GM19395 (cell line): Measurements from ENCODE around the gene MTA2.

Experiments used
- ATAC-seq: cut with Tn5 transposase; IDR thresholded peaks from one replicate; pipeline ENCODE4 v1.9.1; 2021; ENCODE audit warnings: mild to moderate bottlenecking, moderate library complexity; ENCODE audit not compliant: unreplicated experiment

Gene MTA2

DNA sequence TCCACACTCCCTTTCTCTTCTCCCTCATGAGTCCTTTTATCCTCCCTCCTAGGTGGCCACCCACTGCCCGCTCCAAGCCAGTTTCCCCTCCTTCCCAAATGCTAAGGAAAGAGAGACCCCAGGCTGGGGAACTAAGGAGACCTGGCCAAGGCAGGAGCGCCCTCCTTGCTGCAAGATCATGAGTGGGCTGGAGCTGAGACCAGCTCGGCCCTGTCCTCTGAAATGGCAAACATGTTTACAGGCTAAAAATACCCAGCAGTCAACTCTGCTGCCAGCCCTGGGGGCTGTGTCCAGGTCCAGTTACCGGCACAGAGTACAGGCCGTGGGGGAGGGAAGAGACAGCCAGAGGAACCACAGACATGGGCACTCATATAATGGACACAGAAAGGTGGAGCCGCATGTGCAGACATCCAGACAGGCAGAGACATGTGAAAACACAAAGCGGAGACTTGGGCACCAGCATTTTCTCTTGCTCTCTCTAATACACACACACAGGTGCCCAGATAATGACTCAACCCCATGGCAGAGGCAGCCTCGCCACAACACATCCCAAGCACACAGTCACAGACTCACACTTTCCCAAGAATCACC, 53.9 kb downstream of the MTA2 start:
- no peak for ATAC-seq

DNA sequence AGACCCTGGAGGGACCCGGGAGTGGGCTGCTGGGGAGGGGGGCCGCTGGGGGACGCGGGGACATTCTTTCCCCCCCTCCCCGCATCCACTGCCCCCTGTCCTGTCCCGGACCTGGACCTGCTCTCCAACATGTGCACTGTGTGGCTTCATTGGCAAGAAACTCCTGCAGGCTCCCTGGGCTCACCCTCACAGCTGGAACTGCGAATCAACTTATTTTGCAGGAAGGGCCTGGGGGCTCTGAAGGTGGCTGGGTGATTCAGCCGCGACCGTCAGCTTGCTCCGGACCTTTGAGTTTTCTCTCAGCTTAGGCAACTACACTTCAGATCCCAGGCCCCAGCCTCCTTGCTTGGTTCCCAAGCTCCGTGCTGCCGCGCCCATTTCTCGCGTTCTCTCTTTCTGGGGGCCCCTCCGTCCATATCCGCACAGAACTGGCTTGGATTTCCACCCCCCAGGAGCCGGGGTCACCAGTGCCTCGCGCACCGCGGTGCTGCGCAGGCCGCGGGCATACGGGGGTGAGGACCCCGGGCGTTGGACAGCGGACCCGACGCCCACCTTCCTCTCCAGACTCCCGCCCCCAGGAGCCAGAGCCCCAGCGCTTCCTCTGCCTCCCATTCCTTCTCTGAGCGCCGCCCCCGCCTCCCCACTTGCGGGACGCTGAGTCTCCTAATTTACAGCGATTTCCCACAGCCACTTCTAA, 54.6 kb downstream of the MTA2 start:
- no peak for ATAC-seq

DNA sequence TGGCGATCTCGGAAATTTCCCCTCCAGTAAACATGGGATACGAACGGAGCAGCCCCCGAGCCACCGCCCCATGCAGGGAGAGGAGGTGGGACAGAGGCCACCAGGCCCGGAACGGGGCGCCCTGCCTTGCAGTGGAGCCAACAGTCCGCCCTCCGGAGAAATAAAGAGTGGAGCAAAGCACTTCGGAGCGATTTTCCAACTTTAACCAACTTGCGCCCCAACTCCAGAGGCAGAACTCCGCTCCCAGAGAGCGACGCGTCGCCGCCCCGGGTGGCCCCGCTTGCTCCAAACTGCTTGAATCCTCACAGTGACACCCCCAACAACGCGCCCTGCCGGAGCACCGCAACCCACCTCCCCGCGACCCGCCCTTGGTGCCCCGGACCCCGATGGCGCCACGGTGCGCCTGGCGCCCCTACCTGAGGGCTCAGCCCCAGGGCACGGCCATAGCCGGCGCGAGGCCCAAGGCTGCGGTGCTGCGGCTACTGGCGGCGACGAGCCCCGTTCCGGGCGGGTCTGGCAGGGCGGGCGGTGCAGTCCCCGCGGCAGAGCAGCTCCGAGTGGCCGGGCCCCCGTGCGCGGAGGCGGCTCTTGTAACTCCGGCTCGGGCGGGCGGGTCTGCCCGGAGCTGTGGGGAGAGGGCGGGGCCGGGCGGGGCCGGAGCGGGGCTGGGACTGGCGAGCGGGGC, 55.3 kb downstream of the MTA2 start, which contains the start of gene AHNAK:
Gene AHNAK (minus strand): TSS at position 563 of the 685 bp plus-strand sequence. CDS start 10,708 bp downstream, outside the sequence.
- ATAC-seq = no peak

DNA sequence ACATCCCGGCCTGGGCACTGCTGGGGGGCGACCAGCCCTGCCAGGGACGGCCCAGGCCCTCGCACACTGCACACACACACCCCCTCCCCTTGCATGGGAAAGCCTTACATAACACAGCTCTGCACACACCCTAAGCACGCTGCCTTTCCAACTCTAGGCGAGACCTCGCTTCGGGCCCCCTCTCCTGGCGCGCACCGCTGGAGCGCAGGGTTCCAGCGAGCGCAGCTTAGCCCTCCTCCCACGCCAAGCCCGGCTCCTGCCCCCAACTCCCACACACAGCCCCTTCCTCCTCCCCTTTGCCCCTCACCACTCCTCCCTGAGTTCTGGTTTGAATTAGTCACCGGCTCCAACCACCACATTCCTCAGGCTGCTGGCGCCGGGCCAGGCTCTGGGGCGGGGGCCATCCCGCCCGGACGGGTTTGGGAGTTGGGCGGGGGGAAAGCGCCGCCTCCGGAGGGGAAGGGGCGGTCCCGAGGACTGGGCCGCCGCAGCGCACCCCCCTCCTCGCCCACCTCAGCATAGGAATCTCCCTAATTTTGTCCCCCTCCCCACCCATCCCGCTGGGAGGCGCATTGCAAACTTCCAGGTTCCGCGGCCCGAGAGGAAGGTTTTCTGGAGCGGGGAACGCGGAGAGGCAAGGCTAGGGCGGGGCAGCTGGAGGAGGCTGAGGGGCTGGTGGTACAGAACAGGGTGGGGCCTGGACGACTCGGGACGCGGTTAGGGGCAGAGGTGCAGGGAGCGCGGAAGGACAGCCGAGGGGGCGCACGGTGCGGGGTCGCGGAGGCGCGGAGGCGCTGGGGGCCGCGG, 56.0 kb downstream of the MTA2 start:
- no peak for ATAC-seq

DNA sequence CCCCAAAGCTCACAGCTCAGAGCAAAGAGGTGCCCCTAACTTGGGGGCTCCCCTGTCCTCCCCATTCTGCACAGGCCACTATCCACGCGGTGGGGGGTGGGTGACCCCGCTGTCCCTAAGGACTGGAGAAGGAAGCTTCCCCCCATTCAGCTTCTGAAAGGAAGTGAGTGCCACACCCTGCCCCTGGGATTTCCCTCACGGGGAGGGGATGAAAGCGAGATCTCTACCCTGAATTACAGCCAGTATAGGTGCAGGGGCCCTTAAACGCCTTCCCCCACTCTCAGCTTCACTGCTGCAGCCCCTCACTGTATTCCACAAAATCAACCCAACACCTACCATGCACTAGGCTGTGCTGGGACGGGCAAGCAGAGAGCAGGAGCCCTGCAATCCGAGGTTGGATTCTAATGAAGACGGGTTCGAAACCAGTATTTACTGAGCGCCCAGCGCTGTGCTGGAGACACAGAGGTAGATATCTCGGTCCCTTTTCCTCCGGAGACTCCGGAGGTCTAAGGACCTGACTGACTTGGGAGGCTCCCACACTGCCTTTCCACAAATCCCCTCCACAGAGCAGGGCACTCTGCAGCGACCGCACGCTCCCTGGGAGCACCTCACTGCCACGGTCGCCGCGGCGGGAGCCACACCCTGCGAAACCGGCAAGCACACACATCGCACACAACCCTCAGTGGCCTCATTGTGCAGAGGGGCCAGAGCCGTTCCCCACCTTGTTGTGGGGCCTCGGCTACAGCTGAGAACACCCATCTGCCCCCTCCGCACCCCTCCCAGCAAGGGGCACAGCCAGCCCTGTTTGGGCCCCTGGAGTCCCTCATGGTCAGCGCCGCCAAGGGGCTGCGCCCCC, 56.9 kb downstream of the MTA2 start:
- ATAC-seq = no peak

DNA sequence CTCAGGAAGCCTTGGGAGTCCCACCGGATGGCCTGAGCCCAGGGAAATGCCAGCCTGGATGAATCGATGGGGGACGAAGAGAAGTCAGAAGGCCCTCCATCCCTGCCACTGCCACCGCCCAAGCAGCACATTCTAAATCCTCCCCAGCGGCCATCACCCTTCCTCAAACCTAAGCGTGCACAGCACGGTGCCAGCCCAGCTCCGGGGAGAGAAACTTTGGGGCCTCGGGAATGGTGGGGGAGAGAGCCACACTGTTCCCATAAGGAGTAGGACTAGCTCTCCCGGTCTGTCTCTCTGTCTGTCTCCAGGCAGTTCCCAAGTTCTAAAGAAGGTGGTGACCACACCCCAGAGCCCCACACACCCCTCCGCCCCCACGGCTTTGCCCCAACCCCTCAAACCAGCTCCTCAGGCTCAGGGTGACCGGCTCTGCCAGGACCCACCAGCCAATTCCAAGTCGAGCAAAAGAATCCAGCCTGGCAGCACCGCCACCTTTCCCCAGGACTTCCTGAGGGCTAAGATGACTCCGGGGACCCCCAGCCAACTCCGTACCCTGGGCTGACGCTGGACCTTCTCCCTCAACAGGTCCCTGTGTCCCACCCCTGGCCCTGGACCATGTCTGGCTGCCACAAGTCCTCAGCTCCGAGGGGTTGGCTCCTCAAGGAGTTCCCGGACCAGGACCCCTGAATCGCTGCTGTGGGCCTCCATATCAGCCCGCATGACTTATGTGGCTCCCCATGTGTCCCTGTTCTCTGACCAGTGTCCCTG, 57.8 kb downstream of the MTA2 start:
- ATAC-seq = no peak
